Activated B cell treated with CpG ODN at 0.5 μM for 24 hours (primary cell): Measurements from ENCODE around the gene RAB3A. TPM values are rescaled to one million over a fixed set of nuclear protein-coding genes. Genes with fewer than 3 reads are reported as not detected.
A peak's percentile ranks its signal among the peaks of the same experiment; 100 is the strongest.

ENCODE experiments used
- ATAC-seq: fragments of 200-7000 bp; cut with Tn5 transposase; one replicate; pipeline ENCODE4 v1.10.0; 2021; ENCODE audit warnings: low read depth, mild to moderate bottlenecking, moderate library complexity
- CTCF ChIA-PET: fragments of 350-600 bp; sonication (Branson Sonifier 250); formaldehyde crosslinking; loops from one replicate; lab custom pipeline; 2021; ENCODE audit warnings: antibody characterized with exemption; lab: Charles Lee
- POLR2A ChIA-PET: fragments of 350-600 bp; sonication (Branson Sonifier 250); formaldehyde crosslinking; loops from one replicate; lab custom pipeline; 2021; ENCODE audit warnings: antibody characterized with exemption; lab: Charles Lee
- DNase-seq: peaks from one replicate; pipeline ENCODE4 v3.0.0; 2022
- H3K27ac Mint-ChIP-seq: one replicate; pipeline ENCODE4 v1.8.0; 2020; ENCODE audit warnings: mixed read lengths
- H3K27me3 Mint-ChIP-seq: one replicate; pipeline ENCODE4 v1.8.0; 2021; ENCODE audit warnings: mixed read lengths
- H3K36me3 Mint-ChIP-seq: one replicate; pipeline ENCODE4 v1.8.0; 2021; ENCODE audit warnings: low read depth, mixed read lengths
- H3K4me1 Mint-ChIP-seq: one replicate; pipeline ENCODE4 v1.8.0; 2021; ENCODE audit warnings: mixed read lengths
- H3K4me3 Mint-ChIP-seq: one replicate; pipeline ENCODE4 v1.8.0; 2020; ENCODE audit warnings: mild to moderate bottlenecking, mixed read lengths
- H3K9me3 Mint-ChIP-seq: one replicate; pipeline ENCODE4 v1.8.0; 2020; ENCODE audit warnings: mixed read lengths
- intact Hi-C: fragments of 100-400 bp; cut with micrococcal nuclease; formaldehyde crosslinking; loops from one replicate; pipeline ENCODE4 v1.15.1; 2024
- total RNA-seq: library from RNA; stranded (reverse); gene quantifications from 2 replicates; pipeline ENCODE4 v1.2.3, GENCODE V29; 2022
- TF ChIP-seq, protein P1 (sequence below): fragments of 200-600 bp; IDR thresholded peaks from one replicate; pipeline ENCODE4 v1.8.0; 2022; ENCODE audit warnings: antibody characterized with exemption, mild to moderate bottlenecking

RAB3A gene
- total RNA-seq, 1 donor from 2014 or later: 4.1 TPM

DNA sequence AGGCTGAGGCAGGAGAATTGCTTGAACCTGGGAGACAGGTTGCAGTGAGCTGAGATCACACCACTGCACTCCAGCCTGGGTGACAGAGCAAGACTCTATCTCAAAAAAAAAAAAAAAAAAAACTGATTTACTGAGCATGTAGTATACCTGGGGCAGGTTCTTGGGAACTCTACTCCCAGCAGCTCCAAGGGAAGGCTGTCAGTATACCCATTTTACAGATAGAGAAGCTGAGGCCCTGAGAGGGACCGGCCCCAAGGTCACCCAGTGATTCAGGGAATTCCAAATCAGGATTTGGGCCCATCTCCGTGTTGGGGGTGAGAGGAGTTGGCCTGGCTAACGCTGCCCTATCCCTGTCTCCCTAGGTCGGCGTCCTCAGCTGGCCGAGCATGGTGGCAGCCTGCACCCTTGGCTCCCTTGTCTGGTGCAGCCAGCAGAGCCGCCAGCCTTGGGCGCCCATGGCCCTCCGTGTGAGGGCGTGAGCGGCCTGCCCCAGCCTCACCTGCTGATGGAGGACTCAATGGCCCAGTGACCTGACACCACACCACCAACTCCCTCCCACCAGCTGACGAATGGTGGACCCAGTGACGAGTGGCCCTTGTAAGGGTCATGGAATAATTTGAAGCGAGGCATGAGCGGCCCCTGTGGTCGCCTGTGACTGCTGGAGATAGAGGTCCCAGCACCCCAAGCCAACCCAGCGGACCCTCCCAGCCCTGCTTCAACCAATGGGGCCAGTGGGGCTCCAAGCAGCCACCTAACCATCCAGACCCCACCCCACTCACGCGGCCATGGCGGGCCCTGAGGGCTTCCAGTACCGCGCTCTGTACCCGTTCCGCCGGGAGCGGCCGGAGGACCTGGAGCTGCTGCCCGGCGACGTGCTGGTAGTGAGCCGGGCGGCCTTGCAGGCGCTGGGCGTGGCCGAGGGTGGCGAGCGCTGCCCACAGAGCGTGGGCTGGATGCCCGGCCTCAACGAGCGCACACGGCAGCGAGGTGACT is 48.5 kb downstream of the RAB3A start:
- H3K27ac Mint-ChIP-seq: no peak overlapping the region
- intact Hi-C loops: no loop called here
- ChIA-PET CTCF (no interaction called here), POLR2A (interaction anchor here (0.6 to 1.5 kb wide), 10 partner anchors 12 to 998 kb away, joined by 3 to 8 read pairs (median 4); partner anchors contain the start of gene ARRDC2)
- DNase-seq (no peak), ATAC-seq (no peak)
- no peaks in the 10 kb centered on the region for H3K27me3 Mint-ChIP-seq
- TF ChIP-seq, protein P1, sequence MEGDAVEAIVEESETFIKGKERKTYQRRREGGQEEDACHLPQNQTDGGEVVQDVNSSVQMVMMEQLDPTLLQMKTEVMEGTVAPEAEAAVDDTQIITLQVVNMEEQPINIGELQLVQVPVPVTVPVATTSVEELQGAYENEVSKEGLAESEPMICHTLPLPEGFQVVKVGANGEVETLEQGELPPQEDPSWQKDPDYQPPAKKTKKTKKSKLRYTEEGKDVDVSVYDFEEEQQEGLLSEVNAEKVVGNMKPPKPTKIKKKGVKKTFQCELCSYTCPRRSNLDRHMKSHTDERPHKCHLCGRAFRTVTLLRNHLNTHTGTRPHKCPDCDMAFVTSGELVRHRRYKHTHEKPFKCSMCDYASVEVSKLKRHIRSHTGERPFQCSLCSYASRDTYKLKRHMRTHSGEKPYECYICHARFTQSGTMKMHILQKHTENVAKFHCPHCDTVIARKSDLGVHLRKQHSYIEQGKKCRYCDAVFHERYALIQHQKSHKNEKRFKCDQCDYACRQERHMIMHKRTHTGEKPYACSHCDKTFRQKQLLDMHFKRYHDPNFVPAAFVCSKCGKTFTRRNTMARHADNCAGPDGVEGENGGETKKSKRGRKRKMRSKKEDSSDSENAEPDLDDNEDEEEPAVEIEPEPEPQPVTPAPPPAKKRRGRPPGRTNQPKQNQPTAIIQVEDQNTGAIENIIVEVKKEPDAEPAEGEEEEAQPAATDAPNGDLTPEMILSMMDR: no peak
- H3K9me3 Mint-ChIP-seq: no peaks in the 10 kb centered on the region
- H3K36me3 Mint-ChIP-seq: peaks cover 14% of the 10 kb centered on the region
- no peak overlapping the region for H3K4me3 Mint-ChIP-seq
- H3K4me1 Mint-ChIP-seq: peaks cover 25% of the 10 kb centered on the region

DNA sequence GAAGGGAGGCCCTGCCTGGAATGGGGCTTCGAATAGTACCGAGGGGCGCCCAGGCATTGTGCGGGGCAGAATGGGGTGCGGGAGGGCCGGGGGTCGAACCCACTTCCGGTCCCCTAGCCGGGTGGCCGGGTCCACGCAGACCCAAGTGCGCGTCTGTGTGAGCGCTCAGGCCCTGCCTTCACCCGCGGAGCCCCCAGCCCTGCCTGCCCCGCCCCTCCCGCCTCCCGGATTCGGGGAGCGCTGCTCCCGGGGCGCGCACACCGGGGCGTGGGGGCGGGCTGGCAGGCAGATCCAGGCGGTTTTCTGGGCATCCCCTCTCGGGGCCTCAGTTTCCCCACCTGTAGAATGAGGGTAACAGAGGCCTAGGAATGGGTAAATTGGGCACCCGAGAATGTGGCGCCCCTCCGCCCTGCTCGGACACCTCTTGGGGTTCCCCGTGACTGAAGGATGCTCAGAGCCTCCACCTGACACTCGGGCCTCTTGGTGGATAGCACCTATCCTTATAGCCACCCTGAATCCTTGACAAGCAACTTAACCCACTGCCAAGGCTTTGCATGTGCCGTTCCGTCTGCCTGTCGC is 50.2 kb downstream of the RAB3A start:
- CTCF ChIA-PET: no interaction called here
- Mint-ChIP-seq H3K4me1 (peaks cover 22% of the 10 kb centered on the region), H3K4me3 (peak overlapping the region; percentile 89), H3K27ac (peak overlapping the region; percentile 56), H3K36me3 (peaks cover 21% of the 10 kb centered on the region), H3K9me3 (no peaks in the 10 kb centered on the region), H3K27me3 (no peaks in the 10 kb centered on the region)
- TF ChIP-seq, protein P1: no peak
- POLR2A ChIA-PET: interaction anchor here (0.9 to 1.2 kb wide), 2 partner anchors 15 to 49 kb away, joined by 3 to 7 read pairs; no protein-coding TSS in a partner anchor
- DNase-seq (no peak), ATAC-seq (no peak)
- intact Hi-C loops: loop anchor here (1.0 to 2.0 kb wide), 4 partner anchors 16 to 215 kb away; partner anchors contain the start of gene IFI30

DNA sequence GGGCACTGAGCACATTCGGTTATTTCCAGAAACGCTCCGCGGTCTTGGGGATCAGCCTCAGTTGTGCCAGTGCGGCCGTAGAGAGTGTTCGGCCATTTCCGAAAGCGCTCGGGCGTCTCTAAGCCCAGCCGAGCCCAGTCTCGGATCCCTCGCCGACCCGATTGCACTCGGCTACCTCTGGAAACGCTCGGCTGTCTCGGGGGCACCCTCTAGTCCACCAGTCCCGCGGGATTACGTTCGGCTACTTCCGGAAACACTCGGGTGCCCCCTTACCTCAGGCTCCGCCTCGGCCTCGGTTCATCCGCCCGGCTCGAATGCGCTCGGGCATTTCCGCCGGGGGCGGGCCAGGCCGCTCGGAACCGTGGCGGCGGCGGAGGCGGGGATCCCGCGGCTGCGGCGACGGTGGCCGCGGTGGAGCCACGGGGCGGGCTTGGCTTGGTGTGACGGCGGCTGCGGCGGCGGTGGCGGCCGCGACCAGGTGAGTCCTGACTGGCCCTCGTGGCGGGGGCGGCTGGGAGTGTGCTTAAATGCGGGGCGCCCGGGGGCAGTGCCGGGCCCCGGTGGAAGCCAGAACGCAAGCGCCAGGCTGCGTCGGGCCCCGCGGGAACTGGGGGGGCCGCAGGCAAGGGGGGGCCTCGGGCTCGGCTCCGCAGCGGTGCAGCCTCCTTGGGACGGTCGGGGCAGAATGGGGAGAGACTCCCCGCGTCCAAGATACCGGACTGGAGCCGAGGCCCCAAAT is 50.9 kb downstream of the RAB3A start, which contains the start of gene PIK3R2:
Gene PIK3R2, plus strand, starts transcription at position 347 of the 739 bp plus-strand sequence. CDS start 2,717 bp downstream, outside the sequence.
- peak within 1 kb of the TSS; percentile 89 for H3K4me3 Mint-ChIP-seq
- TF ChIP-seq, protein P1: no peak
- H3K36me3 Mint-ChIP-seq: peaks cover 28% of the 10 kb centered on the region
- intact Hi-C loops: loop anchor here (1.0 to 2.0 kb wide), 14 partner anchors 8 to 369 kb away; partner anchors contain the start of genes ELL, IFI30 and RAB3A
- ATAC-seq (peak; percentile 82), DNase-seq (peak; percentile 99)
- peaks cover 22% of the 10 kb centered on the region for H3K4me1 Mint-ChIP-seq
- no peaks in the 10 kb centered on the region for H3K27me3 Mint-ChIP-seq
- peak within 1 kb of the TSS; percentile 94 for H3K27ac Mint-ChIP-seq
- POLR2A ChIA-PET: interaction anchor here (0.6 to 2.2 kb wide), 28 partner anchors 10 to 606 kb away, joined by 3 to 20 read pairs (median 8); partner anchors contain the start of genes ARRDC2, CCDC124, IFI30 and IL12RB1
- CTCF ChIA-PET: interaction anchor here (0.7 to 2.2 kb wide), 6 partner anchors 11 to 215 kb away, joined by 3 to 18 read pairs (median 4); no protein-coding TSS in a partner anchor
- no peaks in the 10 kb centered on the region for H3K9me3 Mint-ChIP-seq

DNA sequence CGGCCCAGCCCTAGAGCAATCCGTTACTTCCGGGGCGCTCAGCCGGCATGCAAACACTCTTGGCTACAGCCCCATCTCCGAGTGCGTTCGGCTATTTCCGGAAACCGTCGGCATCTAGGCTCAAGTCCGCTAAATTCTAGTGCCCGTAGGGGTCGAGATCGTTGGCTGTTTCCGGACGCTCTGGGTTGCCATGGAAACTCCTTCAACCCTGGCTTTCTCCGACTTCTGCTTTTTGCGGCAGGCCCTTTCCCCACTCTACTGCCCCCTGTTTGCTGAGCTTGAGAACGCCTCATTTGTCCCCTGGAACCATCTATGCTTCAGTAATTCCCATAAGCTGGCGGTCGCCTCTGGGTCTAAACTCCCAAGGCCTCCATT is 51.4 kb downstream of the RAB3A start:
- peaks cover 33% of the 10 kb centered on the region for H3K36me3 Mint-ChIP-seq
- intact Hi-C loops: loop anchor here (1.0 to 2.0 kb wide), 12 partner anchors 9 to 370 kb away; partner anchors contain the start of genes ELL and RAB3A
- DNase-seq (peak; percentile 97), ATAC-seq (peak; percentile 70)
- peak overlapping the region; percentile 89 for H3K4me3 Mint-ChIP-seq
- H3K4me1 Mint-ChIP-seq: peaks cover 22% of the 10 kb centered on the region
- H3K27me3 Mint-ChIP-seq: no peaks in the 10 kb centered on the region
- CTCF ChIA-PET: interaction anchor here (0.7 to 2.2 kb wide), 6 partner anchors 11 to 214 kb away, joined by 3 to 18 read pairs (median 4); no protein-coding TSS in a partner anchor
- TF ChIP-seq, protein P1: no peak
- peak overlapping the region; percentile 94 for H3K27ac Mint-ChIP-seq
- POLR2A ChIA-PET: interaction anchor here (0.6 to 2.2 kb wide), 30 partner anchors 11 to 605 kb away, joined by 3 to 20 read pairs (median 6); partner anchors contain the start of genes ARRDC2, CCDC124, IFI30 and IL12RB1
- no peaks in the 10 kb centered on the region for H3K9me3 Mint-ChIP-seq
